WTC11 (cell line): ENCODE data around the gene JMJD6.

Experiments used
- ATF2 ChIP-seq: sonication (generic); formaldehyde crosslinking; IDR thresholded peaks from 2 replicates; pipeline ENCODE4 v1.8.1; 2022; ENCODE audit warnings: low read depth, missing genetic modification reagents, borderline replicate concordance
- CTCF ChIP-seq: fragments of 200-600 bp; IDR thresholded peaks from 2 replicates; pipeline ENCODE4 v1.8.0; 2022; ENCODE audit warnings: antibody characterized with exemption
- JUN ChIP-seq: sonication (generic); formaldehyde crosslinking; IDR thresholded peaks from 2 replicates; pipeline ENCODE4 v1.8.0; 2023; ENCODE audit warnings: mild to moderate bottlenecking, missing genetic modification reagents
- KAT7 ChIP-seq: sonication (generic); formaldehyde crosslinking; IDR thresholded peaks from 2 replicates; pipeline ENCODE4 v1.8.1; 2023; ENCODE audit warnings: missing genetic modification reagents, mild to moderate bottlenecking, borderline replicate concordance
- ZNF138 ChIP-seq: sonication (generic); formaldehyde crosslinking; conservative IDR thresholded peaks from 2 replicates; pipeline ENCODE4 v1.8.1; 2022; ENCODE audit warnings: mild to moderate bottlenecking, moderate library complexity, missing genetic modification reagents
- ZNF232 ChIP-seq: sonication (generic); formaldehyde crosslinking; IDR thresholded peaks from 2 replicates; pipeline ENCODE4 v1.8.0; 2022; ENCODE audit warnings: mild to moderate bottlenecking, missing genetic modification reagents
- ZNF281 ChIP-seq: sonication (generic); formaldehyde crosslinking; IDR thresholded peaks from 2 replicates; pipeline ENCODE4 v1.8.0; 2023; ENCODE audit warnings: mild to moderate bottlenecking, missing genetic modification reagents

GRCh38 chr17:76755285-76755684 is 28.9 kb upstream of the JMJD6 start:
- no peak for TF ChIP-seq CTCF
- no peak for TF ChIP-seq JUN
- no peak for TF ChIP-seq ZNF281 (CRISPR knock-in tag)
- no peak for TF ChIP-seq KAT7
- TF ChIP-seq ZNF138, result no peak
- TF ChIP-seq ATF2 (CRISPR knock-in tag), result no peak
- no peak for TF ChIP-seq ZNF232 (CRISPR knock-in tag)
